HCT116 (cell line): ENCODE measurements around the gene ZHX3. TPM values are rescaled to one million over a fixed set of nuclear protein-coding genes. Genes with fewer than 3 reads are reported as not detected.

Experiments
- ATAC-seq: fragments of 200-7000 bp; cut with Tn5 transposase; 2 replicates; pipeline ENCODE4 v1.9.1; 2020; ENCODE audit warnings: mild to moderate bottlenecking, moderate library complexity
- BruUV-seq: library from RNA; stranded (reverse); fragments of 400-500 nt; replicated peaks from 2 replicates; lab custom pipeline; 2021; lab: Mats Ljungman, UMichigan
- CTCF ChIA-PET: fragments of 300-600 bp; sonication (Branson Sonifier 250); formaldehyde crosslinking; loops from one replicate; lab custom pipeline; 2021; ENCODE audit warnings: antibody characterized with exemption; lab: Charles Lee
- POLR2A ChIA-PET: fragments of 300-600, 350-600 bp; sonication (Branson Sonifier 250); formaldehyde crosslinking; loops from one replicate; lab custom pipeline; 2021; ENCODE audit warnings: antibody characterized with exemption; lab: Charles Lee
- RAD21 ChIA-PET, 2 experiments: fragments of 300-600 bp; sonication (Branson Sonifier 250); formaldehyde crosslinking; loops; one replicate each; lab custom pipeline; 2023; ENCODE audit warnings: low total read pairs in 2 of 2; ENCODE audit not compliant: uncharacterized antibody in 2 of 2, unreplicated experiment in 2 of 2, low non-redundant PET in 1 of 2; lab: Charles Lee
- DNase-seq: peaks from one replicate; pipeline ENCODE4 v3.0.0-alpha.2; 2010; ENCODE audit warnings: low read depth, low spot score
- H2AFZ ChIP-seq: fragments of 200-600 bp; shearing (Covaris generic), sonication (generic); 2 replicates; pipeline ENCODE4 v1.6.1; 2017; ENCODE audit warnings: low read depth, mixed run types, mixed read lengths, antibody characterized with exemption, low read length; ENCODE audit not compliant: poor library complexity, severe bottlenecking
- H3K27ac ChIP-seq: 2 replicates; pipeline ENCODE4 v1.5.1; 2012; ENCODE audit warnings: low read depth, low read length
- H3K27me3 ChIP-seq: fragments of 200-600 bp; sonication (generic); 2 replicates; pipeline ENCODE4 v1.6.1; 2016; ENCODE audit warnings: mixed run types, low read length, mixed read lengths; ENCODE audit not compliant: insufficient read depth
- H3K36me3 ChIP-seq, 2 experiments: fragments of 200-500 bp in 1 of 2; fragments of 200-600 bp in 1 of 2; sonication (Bioruptor generic) in 1 of 2; sonication (generic) in 1 of 2; 2 replicates each; pipeline versions ENCODE4 v1.5.1 to v1.6.1; 2014 to 2016; ENCODE audit warnings: low read length in 2 of 2, inconsistent platforms in 1 of 2, mixed read lengths in 1 of 2, mixed run types in 1 of 2; ENCODE audit not compliant: insufficient read depth in 2 of 2, control insufficient read depth in 1 of 2
- H3K4me1 ChIP-seq, 2 experiments: fragments of 200-600 bp in 1 of 2; sonication (generic) in 1 of 2; 2 replicates each; pipeline versions ENCODE4 v1.5.1 to v1.6.1; 2012 to 2017; ENCODE audit warnings: low read length in 2 of 2, inconsistent platforms in 1 of 2, mild to moderate bottlenecking in 1 of 2, mixed read lengths in 1 of 2, mixed run types in 1 of 2, moderate library complexity in 1 of 2; ENCODE audit not compliant: insufficient read depth in 2 of 2, control insufficient read depth in 1 of 2
- H3K4me2 ChIP-seq: fragments of 200-600 bp; sonication (generic); 2 replicates; pipeline ENCODE4 v1.6.1; 2017; ENCODE audit warnings: mixed run types, low read length, mixed read lengths
- H3K4me3 ChIP-seq, 2 experiments: fragments of 200-600 bp in 1 of 2; sonication (generic) in 1 of 2; replicated peaks in 1 of 2; 2 replicates each; pipeline ENCODE4 v1.5.1; 2011 to 2016; ENCODE audit warnings: low read length in 2 of 2, control low read depth in 1 of 2, low read depth in 1 of 2, mild to moderate bottlenecking in 1 of 2, mixed read lengths in 1 of 2, mixed run types in 1 of 2
- H3K79me2 ChIP-seq: fragments of 200-600 bp; sonication (generic); 2 replicates; pipeline ENCODE4 v1.6.1; 2017; ENCODE audit warnings: mild to moderate bottlenecking, mixed run types, low read length, moderate library complexity, mixed read lengths; ENCODE audit not compliant: insufficient read depth
- H3K9ac ChIP-seq: fragments of 200-600 bp; sonication (generic); 2 replicates; pipeline ENCODE4 v1.6.1; 2016; ENCODE audit warnings: low read length, mixed read lengths
- H3K9me2 ChIP-seq: fragments of 200-600 bp; sonication (generic), shearing (Covaris generic); 2 replicates; pipeline ENCODE4 v1.6.1; 2017; ENCODE audit warnings: mixed run types, mild to moderate bottlenecking, moderate library complexity; ENCODE audit not compliant: insufficient read depth
- H3K9me3 ChIP-seq, 2 experiments: fragments of 200-500 bp in 1 of 2; fragments of 200-600 bp in 1 of 2; sonication (Bioruptor generic) in 1 of 2; sonication (generic) in 1 of 2; 2 replicates each; pipeline ENCODE4 v1.6.1; 2014 to 2017; ENCODE audit warnings: low read length in 2 of 2, mixed read lengths in 2 of 2, inconsistent platforms in 1 of 2, low read depth in 1 of 2, mild to moderate bottlenecking in 1 of 2, mixed run types in 1 of 2, moderate library complexity in 1 of 2; ENCODE audit not compliant: control insufficient read depth in 1 of 2, insufficient read depth in 1 of 2
- H4K20me1 ChIP-seq: fragments of 200-600 bp; sonication (generic), shearing (Covaris generic); 2 replicates; pipeline ENCODE4 v1.6.1; 2017; ENCODE audit warnings: mixed run types, mild to moderate bottlenecking, moderate library complexity; ENCODE audit not compliant: insufficient read depth
- ATF3 ChIP-seq: IDR thresholded peaks from 2 replicates; pipeline ENCODE4 v1.6.1; 2012
- EGR1 ChIP-seq: IDR thresholded peaks from 2 replicates; pipeline ENCODE4 v1.6.1; 2012; ENCODE audit warnings: low read depth
- EZH2 ChIP-seq: fragments of 200-600 bp; sonication (generic); IDR thresholded peaks from 2 replicates; pipeline ENCODE4 v1.6.1; 2017; ENCODE audit warnings: antibody characterized with exemption, mixed run types
- EZH2phosphoT487 ChIP-seq: fragments of 200-600 bp; IDR thresholded peaks from 2 replicates; pipeline ENCODE4 v1.6.1; 2018; ENCODE audit warnings: antibody characterized with exemption, borderline replicate concordance
- FOSL1 ChIP-seq: IDR thresholded peaks from 2 replicates; pipeline ENCODE4 v1.6.1; 2012; ENCODE audit warnings: low read depth
- JUND ChIP-seq: IDR thresholded peaks from 2 replicates; pipeline ENCODE4 v1.6.1; 2012
- MAX ChIP-seq: IDR thresholded peaks from 2 replicates; pipeline ENCODE4 v1.6.1; 2012
- POLR2A ChIP-seq: IDR thresholded peaks from 2 replicates; pipeline ENCODE4 v1.7.0; 2011; ENCODE audit warnings: borderline replicate concordance; ENCODE audit not compliant: insufficient read depth, insufficient read length; ENCODE audit errors: extremely low read depth
- POLR2AphosphoS5 ChIP-seq: IDR thresholded peaks from 2 replicates; pipeline ENCODE4 v1.6.1; 2011; ENCODE audit warnings: mild to moderate bottlenecking, low read depth, low read length, moderate library complexity
- RAD21 ChIP-seq: IDR thresholded peaks from 2 replicates; pipeline ENCODE4 v1.6.1; 2012; ENCODE audit warnings: low read depth, mild to moderate bottlenecking
- REST ChIP-seq: IDR thresholded peaks from 2 replicates; pipeline ENCODE4 v1.6.1; 2012; ENCODE audit warnings: low read depth
- SIN3A ChIP-seq: IDR thresholded peaks from 2 replicates; pipeline ENCODE4 v1.6.1; 2012; ENCODE audit warnings: low read depth
- SP1 ChIP-seq: IDR thresholded peaks from 2 replicates; pipeline ENCODE4 v1.6.1; 2012; ENCODE audit warnings: low read depth
- TCF7L2 ChIP-seq: IDR thresholded peaks from 2 replicates; pipeline ENCODE4 v1.7.0; 2011; ENCODE audit warnings: borderline replicate concordance, inconsistent platforms; ENCODE audit not compliant: insufficient read depth, insufficient read length; ENCODE audit errors: extremely low read depth
- ZBTB33 ChIP-seq: IDR thresholded peaks from 2 replicates; pipeline ENCODE4 v1.6.1; 2011; ENCODE audit warnings: mild to moderate bottlenecking, low read length, moderate library complexity; ENCODE audit not compliant: insufficient replicate concordance; ENCODE audit errors: extremely low read depth
- ZNF274 ChIP-seq: fragments of 200-500 bp; sonication (Bioruptor generic); IDR thresholded peaks from 2 replicates; pipeline ENCODE4 v1.6.1; 2014; ENCODE audit warnings: mild to moderate bottlenecking, low read depth, low read length, inconsistent platforms
- intact Hi-C: fragments of 100-400 bp; cut with micrococcal nuclease; formaldehyde crosslinking; loops from 2 replicates; pipeline ENCODE4 v1.10.0; 2022
- total RNA-seq: library from RNA; stranded (reverse); gene quantifications from one replicate; pipeline ENCODE4 v1.2.1, GENCODE V29; 2021; ENCODE audit not compliant: unreplicated experiment

ZHX3 gene
- total RNA-seq, 1 experiment from 2014 or later = 13.3 TPM

- Histone ChIP-seq H3K9me2 (no peaks in the 10 kb centered on the region), H3K36me3 (no peaks in the 10 kb centered on the region), H3K4me3 (no peak overlapping the region), H2AFZ (no peak overlapping the region), H3K9ac (no peak overlapping the region), H3K9me3 (no peaks in the 10 kb centered on the region), H3K27ac (no peak overlapping the region), H4K20me1 (no peaks in the 10 kb centered on the region), H3K27me3 (no peaks in the 10 kb centered on the region), H3K4me1 (no peaks in the 10 kb centered on the region), H3K4me2 (no peak overlapping the region), H3K79me2 (no peaks in the 10 kb centered on the region)
- RAD21 ChIA-PET = no interaction called here
- POLR2A ChIA-PET = no interaction called here
- BruUV-seq = no TSS peak
- ATAC-seq (no peak), DNase-seq (no peak)
- TF ChIP-seq TCF7L2 (no peak), FOSL1 (no peak), SP1 (no peak), EZH2phosphoT487 (no peak), ZNF274 (no peak), EZH2 (no peak), EGR1 (no peak), MAX (no peak), REST (no peak), JUND (no peak), POLR2AphosphoS5 (no peak), ZBTB33 (no peak), ATF3 (no peak), SIN3A (no peak), RAD21 (no peak), POLR2A (no peak)
- CTCF ChIA-PET = no interaction called here
- intact Hi-C loops = no loop called here
Measured at GRCh38 chr20:41272339-41272738, 45.2 kb downstream of the ZHX3 start.
